OCI-LY7 (cell line): ENCODE results near the gene NUDT14. TPM values are rescaled to one million over a fixed set of nuclear protein-coding genes. Genes with fewer than 3 reads are reported as not detected.

Source experiments
- BruUV-seq: library from RNA; stranded (reverse); fragments of 400-500 nt; replicated peaks from 2 replicates; lab custom pipeline; 2021; lab: Mats Ljungman, UMichigan
- CTCF ChIA-PET: fragments of 300-600 bp; sonication (Branson Sonifier 250); formaldehyde crosslinking; loops from one replicate; lab custom pipeline; 2022; ENCODE audit warnings: antibody characterized with exemption; ENCODE audit not compliant: unreplicated experiment; lab: Charles Lee
- POLR2A ChIA-PET: fragments of 300-600 bp; sonication (Branson Sonifier 250); formaldehyde crosslinking; loops from one replicate; lab custom pipeline; 2022; ENCODE audit warnings: antibody characterized with exemption; lab: Charles Lee
- DNase-seq: peaks from one replicate; pipeline ENCODE4 v3.0.0-alpha.2; 2015; ENCODE audit warnings: low spot score
- H2AFZ ChIP-seq: fragments of 200-600 bp; sonication (generic), shearing (Covaris generic); 2 replicates; pipeline ENCODE4 v1.6.1; 2014; ENCODE audit warnings: mild to moderate bottlenecking, antibody characterized with exemption, low read length, moderate library complexity
- H3K27ac ChIP-seq: fragments of 200-600 bp; sonication (generic); 2 replicates; pipeline ENCODE4 v1.5.1; 2014; ENCODE audit warnings: mixed run types, low read depth, mild to moderate bottlenecking, moderate library complexity, low read length, inconsistent platforms; ENCODE audit not compliant: poor library complexity, severe bottlenecking
- H3K36me3 ChIP-seq: fragments of 200-600 bp; sonication (generic); 2 replicates; pipeline ENCODE4 v1.6.1; 2014; ENCODE audit warnings: mild to moderate bottlenecking, antibody characterized with exemption, low read length, moderate library complexity, mixed read lengths; ENCODE audit not compliant: insufficient read depth
- H3K4me1 ChIP-seq: fragments of 200-600 bp; sonication (generic); 2 replicates; pipeline ENCODE4 v1.5.1; 2014; ENCODE audit warnings: mild to moderate bottlenecking, low read length; ENCODE audit not compliant: insufficient read depth, poor library complexity, severe bottlenecking
- H3K4me2 ChIP-seq: fragments of 200-600 bp; sonication (generic); 2 replicates; pipeline ENCODE4 v1.6.1; 2014; ENCODE audit warnings: mild to moderate bottlenecking, low read length
- H3K4me3 ChIP-seq: fragments of 200-600 bp; sonication (generic); 2 replicates; pipeline ENCODE4 v1.5.1; 2014; ENCODE audit warnings: mild to moderate bottlenecking, low read depth, low read length; ENCODE audit not compliant: poor library complexity, severe bottlenecking
- H3K79me2 ChIP-seq: fragments of 200-600 bp; sonication (generic); 2 replicates; pipeline ENCODE4 v1.6.1; 2016; ENCODE audit warnings: low read depth, mild to moderate bottlenecking, low read length, moderate library complexity, mixed read lengths; ENCODE audit not compliant: insufficient read depth
- H3K9me2 ChIP-seq: fragments of 200-600 bp; sonication (generic); 2 replicates; pipeline ENCODE4 v1.6.1; 2016; ENCODE audit warnings: mild to moderate bottlenecking, low read length, mixed read lengths; ENCODE audit not compliant: insufficient read depth
- H3K9me3 ChIP-seq: fragments of 200-600 bp; sonication (generic); 2 replicates; pipeline ENCODE4 v1.6.1; 2014; ENCODE audit warnings: mild to moderate bottlenecking, mixed run types, low read length, mixed read lengths
- H4K20me1 ChIP-seq: fragments of 200-600 bp; sonication (generic); 2 replicates; pipeline ENCODE4 v1.6.1; 2014; ENCODE audit warnings: mild to moderate bottlenecking, antibody characterized with exemption, low read length, moderate library complexity, mixed read lengths; ENCODE audit not compliant: insufficient read depth
- CTCF ChIP-seq: fragments of 200-600 bp; sonication (generic); conservative IDR thresholded peaks from 2 replicates; pipeline ENCODE4 v1.5.1; 2014; ENCODE audit warnings: mild to moderate bottlenecking, antibody characterized with exemption, low read length, moderate library complexity, mixed read lengths
- EZH2phosphoT487 ChIP-seq: fragments of 200-600 bp; sonication (generic); IDR thresholded peaks from 2 replicates; pipeline ENCODE4 v1.6.1; 2018; ENCODE audit warnings: low read depth, borderline replicate concordance, mild to moderate bottlenecking, mixed run types, antibody characterized with exemption, low read length, moderate library complexity, mixed read lengths
- intact Hi-C: fragments of 100-400 bp; cut with micrococcal nuclease; formaldehyde crosslinking; loops from one replicate; pipeline ENCODE4 v1.10.0; 2022; ENCODE audit not compliant: unreplicated experiment
- total RNA-seq, 2 experiments: library from RNA; depleted of rRNA in 1 of 2; stranded (reverse); fragments of >200 nt in 1 of 2; shearing (Covaris generic) in 1 of 2; gene quantifications; 2 replicates each; pipeline ENCODE4 v1.2.3, GENCODE V29; 2014 to 2022

NUDT14 gene
- total RNA-seq, 2 experiments from 2014 or later = 32.1 to 37.5 TPM

DNA sequence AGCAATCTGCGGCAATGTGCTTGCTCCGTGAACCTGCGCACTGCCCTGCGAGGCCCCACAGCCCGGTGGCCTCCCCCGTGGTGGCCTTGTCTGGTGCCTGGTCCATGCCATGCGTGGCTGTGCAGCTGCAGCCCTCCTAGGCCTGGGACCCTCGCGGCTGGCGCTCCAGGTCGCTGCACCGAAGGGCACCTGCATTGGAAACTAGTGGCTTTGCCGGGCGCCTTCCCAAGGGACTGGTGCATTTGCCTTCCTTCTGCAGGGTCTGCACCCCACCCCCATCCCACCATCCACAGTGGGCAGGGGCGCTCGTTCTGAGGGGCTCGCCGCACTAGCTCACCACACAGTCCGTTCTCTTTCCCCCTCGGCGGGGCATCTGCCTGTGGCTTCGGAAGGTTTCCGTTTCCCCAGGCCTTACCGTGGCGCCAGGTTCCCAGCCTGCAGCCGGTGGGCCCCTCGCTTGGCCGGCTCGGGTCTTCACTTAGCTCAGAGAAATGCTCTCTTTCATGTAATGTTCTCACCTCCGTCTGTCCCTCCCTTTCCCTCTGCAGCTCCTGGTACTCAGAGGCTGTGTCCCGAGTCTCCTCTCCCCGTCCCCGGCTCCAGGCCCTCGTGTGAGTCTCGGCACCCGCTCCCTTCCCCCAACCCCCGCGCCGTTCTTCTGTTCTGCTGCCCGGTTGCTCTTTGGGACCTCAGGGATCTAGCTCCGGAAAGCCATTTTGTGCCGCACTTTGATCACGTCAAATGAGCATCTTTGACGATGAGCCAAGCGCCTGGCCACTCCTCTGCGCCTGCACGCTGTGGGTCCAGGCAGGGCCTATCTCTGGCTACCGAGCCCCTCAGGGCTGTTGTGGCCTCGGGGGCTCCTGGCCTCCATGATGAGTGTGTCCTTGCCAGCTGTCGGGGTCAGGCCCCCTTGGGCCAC, 44.5 kb downstream of the NUDT14 start:
- POLR2A ChIA-PET = no interaction called here
- Histone ChIP-seq H2AFZ (no peak overlapping the region), H3K4me2 (no peak overlapping the region), H3K9me2 (no peaks in the 10 kb centered on the region), H3K27ac (no peak overlapping the region), H3K79me2 (no peaks in the 10 kb centered on the region), H4K20me1 (no peaks in the 10 kb centered on the region), H3K36me3 (no peaks in the 10 kb centered on the region), H3K4me3 (no peak overlapping the region), H3K9me3 (0 out of 2 replicates have a peak, but pooled peaks cover 13% of the 10 kb centered on the region), H3K4me1 (no peaks in the 10 kb centered on the region)
- no TSS peak for BruUV-seq
- CTCF ChIA-PET = no interaction called here
- DNase-seq = no peak
- intact Hi-C loops = no loop called here
- TF ChIP-seq CTCF = no peak
- TF ChIP-seq EZH2phosphoT487 = no peak

DNA sequence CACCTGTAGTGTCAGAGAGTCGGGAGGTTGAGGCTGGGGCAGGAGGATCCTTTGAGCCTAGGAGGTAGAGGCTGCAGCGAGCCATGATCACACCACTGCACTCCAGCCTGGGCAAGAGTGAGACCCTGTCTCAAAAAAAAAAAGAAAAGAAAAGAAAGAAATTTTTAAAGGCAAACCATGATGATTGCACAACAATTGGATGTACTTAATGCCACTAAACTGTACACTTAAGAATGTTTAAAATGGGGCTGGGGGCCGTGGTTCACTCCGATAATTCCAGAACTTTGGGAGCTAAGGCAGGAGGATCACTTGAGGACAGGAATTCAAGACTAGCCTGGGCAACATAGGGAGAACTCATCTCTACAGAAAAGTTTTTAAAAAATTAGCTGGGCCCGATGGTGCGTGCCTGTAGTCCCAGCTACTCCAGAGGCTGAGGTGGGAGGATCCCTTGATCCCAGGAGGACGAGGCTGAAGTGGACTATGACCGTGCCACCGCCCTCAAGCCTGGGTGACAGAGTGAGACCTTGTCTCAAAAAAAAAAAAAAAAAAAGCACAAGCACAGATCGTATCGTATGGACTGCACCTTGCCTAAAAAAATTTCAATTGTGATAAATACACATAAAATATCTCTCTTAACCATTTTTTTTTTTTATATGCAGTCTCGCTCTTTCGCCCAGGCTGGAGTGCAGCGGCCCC, 45.3 kb downstream of the NUDT14 start:
- TF ChIP-seq EZH2phosphoT487 (no peak), CTCF (no peak)
- intact Hi-C loops = no loop called here
- H4K20me1 ChIP-seq = no peaks in the 10 kb centered on the region
- ChIA-PET POLR2A (no interaction called here), CTCF (interaction anchor here (0.6 to 0.7 kb wide), 2 partner anchors 25 to 39 kb away, joined by 3 read pairs; no protein-coding TSS in a partner anchor)
- H3K4me1 ChIP-seq = no peaks in the 10 kb centered on the region
- no TSS peak for BruUV-seq
- no peaks in the 10 kb centered on the region for H3K9me2 ChIP-seq
- peaks cover 21% of the 10 kb centered on the region for H3K9me3 ChIP-seq
- H3K4me2 ChIP-seq = no peak overlapping the region
- H3K27ac ChIP-seq = no peak overlapping the region
- no peak for DNase-seq
- H3K79me2 ChIP-seq = no peaks in the 10 kb centered on the region
- H2AFZ ChIP-seq = no peak overlapping the region
- no peaks in the 10 kb centered on the region for H3K36me3 ChIP-seq
- no peak overlapping the region for H3K4me3 ChIP-seq
